A172 (cell line): ENCODE data around the gene ANAPC16. TPM values are rescaled to one million over a fixed set of nuclear protein-coding genes. Genes with fewer than 3 reads are reported as not detected.
"Not testable (repeated sequence)": the region's sequence is repeated elsewhere in the genome, so short reads cannot be mapped to it uniquely, and the experiment has no call there.

Source experiments
- DNase-seq: peaks from one replicate; pipeline ENCODE4 v3.0.0-alpha.2; 2015; ENCODE audit warnings: low spot score
- total RNA-seq: library from RNA; depleted of rRNA; stranded (reverse); fragments of >200 nt; shearing (Covaris generic); gene quantifications from 2 replicates; pipeline ENCODE4 v1.2.3, GENCODE V29; 2014

The ANAPC16 gene
- total RNA-seq, 1 experiment from 2014 or later: 69.5 TPM

GRCh38 chr10:72263613-72264241 is 47.9 kb downstream of the ANAPC16 start:
- peak; percentile 36 for DNase-seq

GRCh38 chr10:72264536-72264935 is 48.7 kb downstream of the ANAPC16 start:
- DNase-seq: no peak

GRCh38 chr10:72265508-72265907 is 49.7 kb downstream of the ANAPC16 start:
- DNase-seq: no peak

GRCh38 chr10:72265990-72266865 is 50.4 kb downstream of the ANAPC16 start:
- DNase-seq: no peak

- no peak for DNase-seq
These were observed 51.6 kb downstream of the ANAPC16 start for GRCh38 chr10:72267381-72267780.

- DNase-seq: no peak
These were observed 52.1 kb downstream of the ANAPC16 start for GRCh38 chr10:72267819-72268399.

GRCh38 chr10:72268475-72269200 is 52.8 kb downstream of the ANAPC16 start:
- not testable (repeated sequence) for DNase-seq

GRCh38 chr10:72270607-72271281 is 54.9 kb downstream of the ANAPC16 start:
- DNase-seq: no peak

- DNase-seq: peak; percentile 82
These were observed 57.0 kb downstream of the ANAPC16 start for GRCh38 chr10:72272689-72273409.

- DNase-seq: peak; percentile 96
These were observed 57.8 kb downstream of the ANAPC16 start, which contains the start of gene DDIT4 for GRCh38 chr10:72273410-72274212. TSS of gene DDIT4 (plus strand) at chr10:72273924. CDS start at chr10:72274217, 293 bp downstream.

- no peak for DNase-seq
These were observed 58.5 kb downstream of the ANAPC16 start for GRCh38 chr10:72274213-72274729.

- no peak for DNase-seq
These were observed 59.0 kb downstream of the ANAPC16 start for GRCh38 chr10:72274730-72275350.

- no peak for DNase-seq
These were observed 59.7 kb downstream of the ANAPC16 start for GRCh38 chr10:72275351-72276012.

- DNase-seq: no peak
These were observed 60.2 kb downstream of the ANAPC16 start for GRCh38 chr10:72276013-72276387.

- DNase-seq: no peak
These were observed 60.9 kb downstream of the ANAPC16 start for GRCh38 chr10:72276421-72277339.

GRCh38 chr10:72277340-72277995 is 61.7 kb downstream of the ANAPC16 start:
- DNase-seq: no peak
